Measurements from ENCODE around the gene NKAIN4.

The NKAIN4 gene

GRCh38 chr20:63273059-63273579 is 18.9 kb upstream of the NKAIN4 start:
- DNase-seq = no peak

- peak; percentile 93 for DNase-seq
Observed at GRCh38 chr20:63272105-63273058, 18.1 kb upstream of the NKAIN4 start, which contains the start of gene ARFGAP1. TSS of gene ARFGAP1 (plus strand) at chr20:63272813. CDS start at chr20:63275581, 2,768 bp downstream.

- DNase-seq = no peak
Observed at GRCh38 chr20:63270606-63271325, 16.5 kb upstream of the NKAIN4 start.

GRCh38 chr20:63269724-63270123 is 15.5 kb upstream of the NKAIN4 start:
- DNase-seq = no peak

- DNase-seq = no peak
Observed at GRCh38 chr20:63268671-63269439, 14.6 kb upstream of the NKAIN4 start.

- no peak for DNase-seq
Observed at GRCh38 chr20:63268256-63268655, 14.0 kb upstream of the NKAIN4 start.

- no peak for DNase-seq
Observed at GRCh38 chr20:63267691-63268090, 13.4 kb upstream of the NKAIN4 start.

GRCh38 chr20:63265891-63266515 is 11.7 kb upstream of the NKAIN4 start:
- DNase-seq = no peak

- no peak for DNase-seq
Observed at GRCh38 chr20:63264519-63264918, 10.3 kb upstream of the NKAIN4 start.

- DNase-seq = peak; percentile 15
Observed at GRCh38 chr20:63264000-63264399, 9.7 kb upstream of the NKAIN4 start.

GRCh38 chr20:63262836-63263235 is 8.6 kb upstream of the NKAIN4 start:
- DNase-seq = no peak

- DNase-seq = no peak
Observed at GRCh38 chr20:63261795-63262528, 7.7 kb upstream of the NKAIN4 start.

- DNase-seq = no peak
Observed at GRCh38 chr20:63261060-63261794, 7.0 kb upstream of the NKAIN4 start.

GRCh38 chr20:63260521-63260920 is 6.3 kb upstream of the NKAIN4 start:
- DNase-seq = no peak

- no peak for DNase-seq
Observed at GRCh38 chr20:63259734-63260460, 5.6 kb upstream of the NKAIN4 start.

GRCh38 chr20:63258781-63259180 is 4.5 kb upstream of the NKAIN4 start:
- no peak for DNase-seq

- DNase-seq = no peak
Observed at GRCh38 chr20:63257629-63258028, 3.4 kb upstream of the NKAIN4 start.

GRCh38 chr20:63256954-63257353 is 2.7 kb upstream of the NKAIN4 start:
- no peak for DNase-seq

- no peak for DNase-seq
Observed at GRCh38 chr20:63255931-63256704, 1.9 kb upstream of the NKAIN4 start.
